Measurements from ENCODE around the gene ZMYND8.
A peak's percentile ranks its signal among the peaks of the same experiment; 100 is the strongest.
"Not testable (repeated sequence)": the region's sequence is repeated elsewhere in the genome, so short reads cannot be mapped to it uniquely, and the experiment has no call there.

ZMYND8 gene

GRCh38 chr20:47205577-47206123 lies 150.8 kb downstream of the ZMYND8 start:
- Histone ChIP-seq H3K27ac (ENCODE audit: low read depth, low read length, poor library complexity, severe bottlenecking) (no peak overlapping the region), H3K9me2 (ENCODE audit: low read depth, low read length) (no peaks in the 10 kb centered on the region), H3K9me3 (ENCODE audit: low read length) (no peaks in the 10 kb centered on the region), H3K27me3 (ENCODE audit: insufficient read depth, low read length) (no peaks in the 10 kb centered on the region), H3K4me1 (ENCODE audit: insufficient read depth, low read length, severe bottlenecking) (peaks cover 14% of the 10 kb centered on the region), H3K9ac (ENCODE audit: low read length) (no peak overlapping the region), H3K36me3 (ENCODE audit: insufficient read depth, low read length) (peaks cover 26% of the 10 kb centered on the region), H3K4me2 (ENCODE audit: low read length) (no peak overlapping the region), H2AFZ (ENCODE audit: low read length) (no peak overlapping the region), H3K4me3 (ENCODE audit: low read depth, low read length, poor library complexity, severe bottlenecking) (no peak overlapping the region), H4K20me1 (ENCODE audit: insufficient read depth, low read length) (no peaks in the 10 kb centered on the region), H3K79me2 (ENCODE audit: insufficient read depth, low read length) (no peaks in the 10 kb centered on the region), H3F3A (ENCODE audit: insufficient read depth, low read length) (no peaks in the 10 kb centered on the region)
- no peak for TF ChIP-seq EZH2 (IDR thresholded peaks at IDR 0.05; ENCODE audit: borderline replicate concordance, low read length)
- TF ChIP-seq, protein P1, sequence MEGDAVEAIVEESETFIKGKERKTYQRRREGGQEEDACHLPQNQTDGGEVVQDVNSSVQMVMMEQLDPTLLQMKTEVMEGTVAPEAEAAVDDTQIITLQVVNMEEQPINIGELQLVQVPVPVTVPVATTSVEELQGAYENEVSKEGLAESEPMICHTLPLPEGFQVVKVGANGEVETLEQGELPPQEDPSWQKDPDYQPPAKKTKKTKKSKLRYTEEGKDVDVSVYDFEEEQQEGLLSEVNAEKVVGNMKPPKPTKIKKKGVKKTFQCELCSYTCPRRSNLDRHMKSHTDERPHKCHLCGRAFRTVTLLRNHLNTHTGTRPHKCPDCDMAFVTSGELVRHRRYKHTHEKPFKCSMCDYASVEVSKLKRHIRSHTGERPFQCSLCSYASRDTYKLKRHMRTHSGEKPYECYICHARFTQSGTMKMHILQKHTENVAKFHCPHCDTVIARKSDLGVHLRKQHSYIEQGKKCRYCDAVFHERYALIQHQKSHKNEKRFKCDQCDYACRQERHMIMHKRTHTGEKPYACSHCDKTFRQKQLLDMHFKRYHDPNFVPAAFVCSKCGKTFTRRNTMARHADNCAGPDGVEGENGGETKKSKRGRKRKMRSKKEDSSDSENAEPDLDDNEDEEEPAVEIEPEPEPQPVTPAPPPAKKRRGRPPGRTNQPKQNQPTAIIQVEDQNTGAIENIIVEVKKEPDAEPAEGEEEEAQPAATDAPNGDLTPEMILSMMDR (IDR thresholded peaks at IDR 0.05; ENCODE audit: low read length): peak; percentile 60

DNA sequence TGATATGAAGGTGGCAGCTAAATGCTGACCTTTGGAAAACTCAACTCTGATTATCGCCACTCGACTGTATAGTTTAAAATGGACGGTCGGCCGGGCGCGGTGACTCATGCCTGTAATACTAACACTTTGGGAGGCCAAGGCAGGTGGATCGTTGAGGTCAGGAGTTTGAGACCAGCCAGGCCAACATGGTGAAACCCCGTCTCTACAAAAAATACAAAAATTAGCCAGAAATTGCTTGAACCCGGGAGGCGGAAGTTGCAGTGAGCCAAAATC lies 151.7 kb downstream of the ZMYND8 start:
- H3K79me2 ChIP-seq (ENCODE audit: insufficient read depth, low read length); H3K4me2 ChIP-seq (ENCODE audit: low read length); H3K27ac ChIP-seq (ENCODE audit: low read depth, low read length, poor library complexity, severe bottlenecking); H3K9me3 ChIP-seq (ENCODE audit: low read length); H4K20me1 ChIP-seq (ENCODE audit: insufficient read depth, low read length); H3K4me3 ChIP-seq (ENCODE audit: low read depth, low read length, poor library complexity, severe bottlenecking); H3K27me3 ChIP-seq (ENCODE audit: insufficient read depth, low read length); H3F3A ChIP-seq (ENCODE audit: insufficient read depth, low read length); H2AFZ ChIP-seq (ENCODE audit: low read length); H3K9ac ChIP-seq (ENCODE audit: low read length); H3K9me2 ChIP-seq (ENCODE audit: low read depth, low read length): not testable (repeated sequence)
- H3K4me1 ChIP-seq (ENCODE audit: insufficient read depth, low read length, severe bottlenecking): peaks cover 14% of the 10 kb centered on the region
- peaks cover 18% of the 10 kb centered on the region for H3K36me3 ChIP-seq (ENCODE audit: insufficient read depth, low read length)

GRCh38 chr20:47204008-47204849 lies 152.3 kb downstream of the ZMYND8 start:
- Histone ChIP-seq H3K27ac (ENCODE audit: low read depth, low read length, poor library complexity, severe bottlenecking) (no peak overlapping the region), H3K4me3 (ENCODE audit: low read depth, low read length, poor library complexity, severe bottlenecking) (no peak overlapping the region), H3K9me3 (ENCODE audit: low read length) (no peaks in the 10 kb centered on the region), H3K4me1 (ENCODE audit: insufficient read depth, low read length, severe bottlenecking) (peaks cover 14% of the 10 kb centered on the region), H3K9ac (ENCODE audit: low read length) (no peak overlapping the region), H3K36me3 (ENCODE audit: insufficient read depth, low read length) (peaks cover 12% of the 10 kb centered on the region), H3K4me2 (ENCODE audit: low read length) (no peak overlapping the region), H3K79me2 (ENCODE audit: insufficient read depth, low read length) (no peaks in the 10 kb centered on the region), H3F3A (ENCODE audit: insufficient read depth, low read length) (no peaks in the 10 kb centered on the region), H4K20me1 (ENCODE audit: insufficient read depth, low read length) (no peaks in the 10 kb centered on the region), H3K27me3 (ENCODE audit: insufficient read depth, low read length) (no peaks in the 10 kb centered on the region), H2AFZ (ENCODE audit: low read length) (no peak overlapping the region), H3K9me2 (ENCODE audit: low read depth, low read length) (no peaks in the 10 kb centered on the region)
- TF ChIP-seq, protein P1 (IDR thresholded peaks at IDR 0.05; ENCODE audit: low read length): no peak
- no peak for TF ChIP-seq EZH2 (IDR thresholded peaks at IDR 0.05; ENCODE audit: borderline replicate concordance, low read length)

Data from OCI-LY1 (cell line).